ENCODE data around the gene KRTAP1-5.
"Not testable (repeated sequence)": the region's sequence is repeated elsewhere in the genome, so short reads cannot be mapped to it uniquely, and the experiment has no call there.

DNA sequence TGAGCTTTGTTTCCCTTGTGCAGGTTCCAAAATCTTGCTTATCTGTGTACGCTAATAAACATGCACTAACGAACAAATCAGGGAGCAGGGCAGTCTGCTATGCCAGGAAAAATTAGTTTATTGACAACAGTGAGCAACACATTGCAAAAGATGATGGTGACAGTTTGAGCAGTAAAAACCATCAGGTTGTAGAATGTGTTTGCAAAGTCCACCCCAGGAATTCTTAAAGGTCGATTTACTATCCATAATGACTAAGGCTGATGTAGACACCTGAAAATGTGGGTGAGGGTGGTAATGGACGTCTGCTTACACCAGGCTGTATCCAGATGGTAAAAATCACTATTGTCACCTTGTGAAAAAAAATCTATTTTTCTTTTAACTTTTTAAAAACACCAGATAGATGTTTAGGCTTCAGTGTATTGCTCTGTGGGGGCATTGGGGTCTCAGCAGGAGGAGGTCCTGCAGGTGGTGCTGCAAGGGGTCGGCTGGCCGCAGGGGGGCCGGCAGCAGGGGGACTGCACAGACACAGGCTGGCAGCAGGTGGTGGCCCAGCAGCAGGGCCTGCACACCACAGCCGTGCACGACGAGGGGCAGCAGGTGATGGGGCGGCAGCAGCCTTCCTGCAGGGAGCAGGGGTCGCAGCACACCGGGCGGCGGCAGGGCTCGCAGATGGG is 38.1 kb upstream of the KRTAP1-5 start:
- not testable (repeated sequence) for TF ChIP-seq POLR2A (IDR thresholded peaks at IDR 0.05; ENCODE audit: low read length); GATA1 (IDR thresholded peaks at IDR 0.05; ENCODE audit: low read depth, low read length)
